SK-N-MC (cell line): Measurements from ENCODE around the gene TIMM10.

Source experiments
- DNase-seq: peaks from one replicate; pipeline ENCODE4 v3.0.0-alpha.2; 2011; ENCODE audit warnings: low read depth, low spot score
- H3K27ac ChIP-seq: fragments of 200-600 bp; sonication (generic); 2 replicates; pipeline ENCODE4 v1.5.1; 2016; ENCODE audit warnings: mixed run types
- H3K36me3 ChIP-seq: fragments of 200-600 bp; sonication (generic); 2 replicates; pipeline ENCODE4 v1.6.1; 2017; ENCODE audit warnings: antibody characterized with exemption, low read length, mixed read lengths; ENCODE audit not compliant: insufficient read depth
- H3K4me3 ChIP-seq: fragments of 200-600 bp; sonication (generic); 2 replicates; pipeline ENCODE4 v1.5.1; 2016
- H3K9ac ChIP-seq: fragments of 200-600 bp; sonication (generic); 2 replicates; pipeline ENCODE4 v1.8.0; 2017; ENCODE audit warnings: mixed run types, mixed read lengths; ENCODE audit not compliant: insufficient read length
- H3K9me3 ChIP-seq: fragments of 200-600 bp; sonication (generic); 2 replicates; pipeline ENCODE4 v1.6.1; 2017; ENCODE audit warnings: low read depth, mild to moderate bottlenecking, antibody characterized with exemption, low read length, moderate library complexity, mixed read lengths
- EZH2 ChIP-seq: fragments of 200-600 bp; sonication (generic); IDR thresholded peaks from one replicate; pipeline ENCODE4 v1.6.1; 2017; ENCODE audit warnings: antibody characterized with exemption
- FOXP2 ChIP-seq: optimal IDR thresholded peaks from 2 replicates; pipeline ENCODE3; 2011; ENCODE audit warnings: mild to moderate bottlenecking, moderate library complexity; ENCODE audit not compliant: insufficient read depth; ENCODE audit errors: extremely low read length, control extremely low read depth
- POLR2AphosphoS5 ChIP-seq: IDR thresholded peaks from 2 replicates; pipeline ENCODE4 v1.6.1; 2012; ENCODE audit warnings: mild to moderate bottlenecking, low read depth, low read length, borderline replicate concordance

Gene TIMM10, protein sequence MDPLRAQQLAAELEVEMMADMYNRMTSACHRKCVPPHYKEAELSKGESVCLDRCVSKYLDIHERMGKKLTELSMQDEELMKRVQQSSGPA

DNA sequence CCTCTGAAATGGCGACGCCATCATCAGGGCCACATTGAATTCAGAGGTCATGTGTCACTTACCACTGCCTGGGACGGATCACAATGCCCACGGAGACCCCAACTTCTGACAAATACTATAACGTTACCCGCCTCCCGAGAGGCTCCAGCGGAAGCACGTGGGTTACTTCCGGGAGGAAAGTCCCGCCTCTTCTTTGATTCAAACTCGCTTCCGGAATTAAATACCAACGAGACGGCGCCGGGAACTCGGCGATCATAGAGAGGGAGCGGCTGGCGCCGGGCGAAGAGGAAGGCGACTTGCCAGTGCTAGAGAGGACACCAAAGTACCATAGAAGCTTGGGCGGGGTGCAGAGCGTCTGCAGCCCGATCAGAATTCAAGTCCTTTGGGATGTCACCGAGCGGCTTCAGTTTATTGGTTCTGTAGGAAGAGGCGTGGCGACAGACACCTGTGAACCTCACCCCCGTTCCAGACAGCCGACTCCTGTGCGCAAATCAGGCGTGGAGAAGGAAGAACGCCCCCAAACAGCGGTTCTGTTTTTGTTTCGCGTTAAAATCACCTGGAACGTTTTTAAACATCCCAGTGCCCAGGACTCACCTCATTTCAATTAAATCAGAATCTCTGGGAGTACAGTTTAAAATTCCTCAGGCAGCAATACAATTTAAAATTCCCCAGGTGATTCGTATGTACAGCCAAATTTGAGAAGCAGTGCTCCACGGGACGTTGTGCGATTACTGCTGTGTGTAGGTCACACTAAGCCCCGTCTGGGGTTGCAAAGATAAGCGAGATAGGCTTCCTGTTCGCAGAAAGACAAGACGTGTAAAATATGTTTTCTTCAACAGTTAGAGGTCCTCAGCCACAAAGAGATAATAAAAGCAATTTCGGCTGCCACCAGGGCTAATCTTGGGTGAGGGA lies at the start of gene TIMM10:
TSS of gene TIMM10 (minus strand) at position 159 of the 912 bp plus-strand sequence. CDS start 565 bp downstream, outside the sequence.
- no peaks in the 10 kb centered on the region for H3K9me3 ChIP-seq
- H3K4me3 ChIP-seq, result peak within 1 kb of the TSS; percentile 94
- no peak for TF ChIP-seq EZH2
- peak; percentile 72 for TF ChIP-seq POLR2AphosphoS5
- DNase-seq, result peak; percentile 92
- H3K27ac ChIP-seq, result peak within 1 kb of the TSS; percentile 37; the same call in 1 of the 2 replicates
- H3K36me3 ChIP-seq, result peaks cover 13% of the 10 kb centered on the region
- peak within 1 kb of the TSS; percentile 96 for H3K9ac ChIP-seq

DNA sequence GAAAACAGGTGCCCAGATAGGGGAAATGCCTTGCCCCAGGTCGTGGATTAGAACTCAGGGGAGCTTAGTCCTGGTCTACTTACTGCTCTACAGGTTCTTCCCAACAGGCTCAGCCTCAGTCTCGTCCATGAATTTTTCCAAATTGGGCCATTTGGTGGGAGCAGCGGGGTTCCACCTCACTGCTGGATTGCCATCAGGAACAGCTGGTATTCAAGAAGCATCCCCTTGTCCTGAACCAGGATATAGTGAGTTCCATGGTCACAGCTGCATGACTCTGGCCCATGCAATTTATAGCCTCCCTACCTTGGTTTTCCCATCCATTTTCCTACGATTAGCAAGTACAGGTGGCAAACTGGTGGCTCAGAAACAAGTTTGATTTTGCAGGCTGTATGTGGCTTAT lies 43.5 kb upstream of the TIMM10 start:
- no peak overlapping the region for H3K9ac ChIP-seq
- no peaks in the 10 kb centered on the region for H3K36me3 ChIP-seq
- TF ChIP-seq EZH2, result no peak
- DNase-seq, result no peak
- no peak overlapping the region for H3K4me3 ChIP-seq
- no peak overlapping the region for H3K27ac ChIP-seq
- H3K9me3 ChIP-seq, result no peaks in the 10 kb centered on the region

DNA sequence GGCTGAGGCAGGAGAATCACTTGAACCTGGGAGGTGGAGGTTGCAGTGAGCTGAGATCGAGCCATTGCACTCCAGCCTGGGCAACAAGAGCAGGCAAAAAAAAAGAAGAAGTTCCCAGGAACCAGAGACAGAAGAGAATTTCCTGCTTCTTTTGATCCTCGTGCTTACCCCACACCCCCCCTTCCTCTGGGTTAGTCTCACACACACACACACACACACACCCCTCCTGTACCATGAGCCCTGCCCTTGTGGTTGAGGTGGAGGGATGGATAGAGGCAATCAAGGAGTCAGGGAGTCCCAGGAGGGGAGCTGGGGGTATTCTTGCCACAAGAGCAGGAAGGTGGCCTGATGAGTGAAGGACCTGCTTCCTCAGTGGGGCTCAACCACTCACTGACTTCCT lies 41.1 kb upstream of the TIMM10 start:
- H3K9me3 ChIP-seq, result no peaks in the 10 kb centered on the region
- H3K4me3 ChIP-seq, result no peak overlapping the region
- TF ChIP-seq FOXP2, result no peak
- TF ChIP-seq POLR2AphosphoS5, result no peak
- no peak for TF ChIP-seq EZH2
- no peak overlapping the region for H3K9ac ChIP-seq
- H3K27ac ChIP-seq, result no peak overlapping the region
- DNase-seq, result no peak
- no peaks in the 10 kb centered on the region for H3K36me3 ChIP-seq

DNA sequence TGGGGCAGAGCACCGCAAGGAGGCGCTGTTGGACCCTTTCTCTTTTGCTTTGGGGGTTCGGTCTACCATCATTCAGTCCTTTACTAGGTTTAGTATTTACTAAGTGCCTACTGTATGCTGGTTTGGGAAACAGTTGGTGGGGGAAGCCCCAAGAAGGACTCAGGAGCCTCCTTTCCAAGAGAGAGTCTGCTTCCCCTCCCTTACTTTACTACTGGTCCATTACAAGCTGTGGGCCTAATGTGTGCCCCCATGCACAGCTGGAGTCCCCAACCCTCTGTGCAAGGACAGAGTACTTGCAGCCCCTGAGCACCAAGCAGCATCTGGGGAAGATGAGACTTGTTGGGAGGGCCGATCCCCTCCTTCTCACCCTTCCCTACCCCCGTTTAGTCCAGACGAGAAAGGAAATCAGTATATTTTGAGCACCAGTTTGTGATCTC lies 37.8 kb upstream of the TIMM10 start:
- TF ChIP-seq POLR2AphosphoS5 (no peak), EZH2 (no peak), FOXP2 (no peak)
- peak overlapping the region; percentile 75 for H3K9ac ChIP-seq
- DNase-seq, result peak; percentile 37
- H3K4me3 ChIP-seq, result peak overlapping the region; percentile 98
- H3K27ac ChIP-seq, result no peak overlapping the region
- H3K36me3 ChIP-seq, result no peaks in the 10 kb centered on the region
- H3K9me3 ChIP-seq, result no peaks in the 10 kb centered on the region

DNA sequence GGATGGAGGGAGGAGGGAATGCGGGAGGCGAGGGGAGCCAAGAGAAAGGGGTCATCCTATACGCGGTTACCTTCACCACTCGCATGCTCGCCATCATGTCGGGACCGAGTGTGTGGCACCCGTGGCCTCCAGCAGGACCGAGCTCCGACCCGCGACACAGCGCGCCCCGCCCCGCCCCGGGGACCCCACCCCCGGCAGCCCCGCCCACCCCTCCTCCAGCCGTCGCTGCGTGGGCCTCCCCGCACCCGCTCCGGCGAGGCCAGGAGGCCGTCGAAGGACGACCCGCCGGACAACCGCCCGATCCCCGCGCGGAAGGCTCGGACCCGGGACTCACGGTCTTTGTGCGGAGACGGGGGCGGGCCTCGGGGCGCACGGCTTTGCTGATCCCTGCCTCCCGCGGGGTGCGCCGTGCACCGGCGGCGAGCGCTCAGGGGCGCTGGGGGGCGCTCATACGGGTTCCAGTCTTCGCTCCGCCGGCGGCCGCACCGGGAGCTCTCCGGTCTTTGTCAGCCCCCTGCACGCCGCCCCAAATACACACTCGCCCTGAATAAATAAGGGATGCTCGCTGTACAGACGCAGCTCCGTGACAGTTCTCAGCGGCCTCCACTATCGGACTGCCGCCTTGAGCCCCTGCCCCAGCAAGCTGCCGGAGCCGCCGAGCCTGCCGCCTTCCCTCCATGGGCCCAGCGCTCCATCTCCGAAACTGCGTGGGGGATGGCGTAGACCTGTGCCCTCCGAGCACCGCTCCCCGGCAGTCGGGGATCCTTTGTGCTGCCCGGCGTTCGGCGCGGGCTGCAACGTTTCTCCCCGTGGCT lies 37.2 kb upstream of the TIMM10 start, which contains the start of gene UBE2L6:
TSS of gene UBE2L6 (minus strand) at position 158 of the 815 bp plus-strand sequence. CDS start at position 97, 61 bp downstream.
- DNase-seq, result no peak
- TF ChIP-seq POLR2AphosphoS5 (peak; percentile 24; the same call in 1 of the 2 replicates), EZH2 (no peak)

DNA sequence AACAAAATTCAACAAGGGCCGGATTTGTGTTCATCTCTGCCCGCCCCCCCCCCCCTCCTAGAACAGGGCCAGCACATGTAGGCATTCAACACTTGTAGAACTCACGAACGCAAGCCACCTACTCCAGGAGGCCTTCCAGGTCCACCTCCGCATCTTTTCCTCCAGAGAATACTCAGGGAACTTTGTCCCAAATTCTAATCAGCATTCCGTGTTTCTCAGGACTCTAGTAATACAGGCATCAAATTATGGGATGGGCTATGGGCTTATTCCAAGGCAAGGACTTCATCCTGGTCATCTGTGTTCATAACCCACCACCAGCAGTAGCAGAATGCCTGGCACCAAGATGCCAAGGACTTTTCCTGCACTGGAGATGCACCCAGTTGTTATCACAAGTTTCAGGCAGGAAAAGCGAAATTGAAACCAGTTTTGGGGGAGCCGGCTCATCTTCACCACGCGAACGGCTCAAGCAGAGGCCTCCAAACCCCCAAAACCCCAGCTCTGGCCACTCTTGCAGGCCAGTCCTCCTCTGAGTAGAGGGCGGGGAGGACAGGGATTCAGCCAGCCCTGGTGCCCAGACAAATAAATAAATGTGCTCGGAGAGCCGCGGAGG lies 36.5 kb upstream of the TIMM10 start:
- Histone ChIP-seq H3K9ac (peak overlapping the region; percentile 8), H3K9me3 (no peaks in the 10 kb centered on the region), H3K36me3 (no peaks in the 10 kb centered on the region), H3K27ac (no peak overlapping the region), H3K4me3 (peak overlapping the region; percentile 98)
- no peak for TF ChIP-seq EZH2
- TF ChIP-seq FOXP2, result no peak
- no peak for TF ChIP-seq POLR2AphosphoS5
- DNase-seq, result no peak

More for the DNA sequence above, 37.2 kb upstream of the TIMM10 start, which contains the start of gene UBE2L6:
- H3K4me3 ChIP-seq, result peak within 1 kb of the TSS; percentile 98
- no peaks in the 10 kb centered on the region for H3K36me3 ChIP-seq
- H3K27ac ChIP-seq, result no peak within 1 kb of the TSS
- no peaks in the 10 kb centered on the region for H3K9me3 ChIP-seq
- H3K9ac ChIP-seq, result peak within 1 kb of the TSS; percentile 75

DNA sequence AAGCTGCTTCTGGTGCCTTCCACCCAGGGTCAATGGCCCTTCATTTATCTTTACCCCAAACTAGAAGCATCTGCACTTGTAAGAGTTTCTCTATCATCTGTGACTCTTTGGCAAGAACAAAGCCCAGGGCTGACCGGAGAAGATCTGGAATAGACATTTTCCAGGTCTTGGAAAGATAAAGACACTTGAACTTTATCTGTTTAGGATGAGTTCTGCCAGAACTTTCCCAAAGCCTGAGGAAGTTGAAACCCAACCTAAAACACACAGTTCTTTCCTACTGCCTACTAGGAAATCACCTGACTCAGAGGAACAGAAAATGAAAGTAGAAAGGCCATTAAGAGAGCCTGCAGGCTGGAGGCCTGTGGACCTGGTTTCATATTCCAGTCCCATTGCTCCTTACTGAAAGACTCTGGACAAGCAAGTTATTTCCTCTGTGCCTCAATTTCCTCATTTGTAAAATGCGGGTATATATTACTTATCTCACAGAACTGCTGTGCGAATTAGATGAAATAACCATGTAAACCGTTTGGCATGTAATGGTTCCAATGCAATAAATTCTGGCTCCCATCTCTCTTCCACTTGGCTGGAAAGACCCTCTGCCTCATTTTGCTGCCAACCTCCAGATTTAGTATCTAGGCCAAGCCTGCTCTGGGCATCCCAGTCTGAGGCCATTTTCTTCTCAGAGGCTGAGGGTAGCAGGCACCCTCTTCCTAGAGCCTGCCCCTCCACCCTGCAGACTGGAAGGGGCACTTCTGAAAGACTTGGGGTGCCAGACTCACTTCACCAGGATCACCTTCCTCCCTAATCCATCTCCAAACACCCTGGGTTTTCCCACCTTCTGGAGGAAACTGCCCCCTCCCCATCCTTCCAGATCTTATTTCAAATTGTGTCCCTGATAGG lies 35.7 kb upstream of the TIMM10 start:
- no peak for DNase-seq
- no peaks in the 10 kb centered on the region for H3K36me3 ChIP-seq
- no peak overlapping the region for H3K9ac ChIP-seq
- H3K27ac ChIP-seq, result no peak overlapping the region
- TF ChIP-seq FOXP2 (no peak), POLR2AphosphoS5 (no peak), EZH2 (no peak)
- no peaks in the 10 kb centered on the region for H3K9me3 ChIP-seq
- no peak overlapping the region for H3K4me3 ChIP-seq

DNA sequence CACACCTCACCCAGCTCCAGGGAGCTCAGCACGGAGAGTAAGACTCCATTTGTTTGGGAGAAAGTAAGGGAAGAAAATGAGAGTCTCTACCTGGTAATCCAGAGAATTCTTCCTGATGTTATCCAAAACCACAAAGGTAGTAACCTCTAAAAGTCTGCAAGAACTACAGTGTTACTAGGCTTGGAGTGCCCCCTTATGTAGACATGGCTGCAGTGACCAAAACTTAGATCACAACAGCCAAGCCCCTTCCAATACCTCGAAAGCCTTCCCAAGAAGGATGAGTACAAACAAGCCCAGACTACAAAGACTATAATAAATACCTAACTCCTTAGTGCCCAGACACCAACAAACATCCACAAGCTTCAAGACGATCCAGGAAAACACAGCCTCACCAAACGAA lies 32.0 kb upstream of the TIMM10 start:
- no peak for DNase-seq
- no peak overlapping the region for H3K9ac ChIP-seq
- H3K27ac ChIP-seq, result no peak overlapping the region
- no peak for TF ChIP-seq FOXP2
- no peak for TF ChIP-seq EZH2
- no peak for TF ChIP-seq POLR2AphosphoS5
- no peaks in the 10 kb centered on the region for H3K36me3 ChIP-seq
- H3K9me3 ChIP-seq, result no peaks in the 10 kb centered on the region
- no peak overlapping the region for H3K4me3 ChIP-seq
